HCT116 (cell line): ENCODE data around the gene GRID2. TPM values are rescaled to one million over a fixed set of nuclear protein-coding genes. Genes with fewer than 3 reads are reported as not detected.

Experiments used
- ATAC-seq: fragments of 200-7000 bp; cut with Tn5 transposase; 2 replicates; pipeline ENCODE4 v1.9.1; 2020; ENCODE audit warnings: mild to moderate bottlenecking, moderate library complexity
- BruUV-seq: library from RNA; stranded (reverse); fragments of 400-500 nt; replicated peaks from 2 replicates; lab custom pipeline; 2021; lab: Mats Ljungman, UMichigan
- CTCF ChIA-PET: fragments of 300-600 bp; sonication (Branson Sonifier 250); formaldehyde crosslinking; loops from one replicate; lab custom pipeline; 2021; ENCODE audit warnings: antibody characterized with exemption; lab: Charles Lee
- POLR2A ChIA-PET: fragments of 300-600, 350-600 bp; sonication (Branson Sonifier 250); formaldehyde crosslinking; loops from one replicate; lab custom pipeline; 2021; ENCODE audit warnings: antibody characterized with exemption; lab: Charles Lee
- RAD21 ChIA-PET, 2 experiments: fragments of 300-600 bp; sonication (Branson Sonifier 250); formaldehyde crosslinking; loops; one replicate each; lab custom pipeline; 2023; ENCODE audit warnings: low total read pairs in 2 of 2; ENCODE audit not compliant: uncharacterized antibody in 2 of 2, unreplicated experiment in 2 of 2, low non-redundant PET in 1 of 2; lab: Charles Lee
- DNase-seq: peaks from one replicate; pipeline ENCODE4 v3.0.0-alpha.2; 2010; ENCODE audit warnings: low read depth, low spot score
- H2AFZ ChIP-seq: fragments of 200-600 bp; shearing (Covaris generic), sonication (generic); 2 replicates; pipeline ENCODE4 v1.6.1; 2017; ENCODE audit warnings: low read depth, mixed run types, mixed read lengths, antibody characterized with exemption, low read length; ENCODE audit not compliant: poor library complexity, severe bottlenecking
- H3K27ac ChIP-seq: 2 replicates; pipeline ENCODE4 v1.5.1; 2012; ENCODE audit warnings: low read depth, low read length
- H3K27me3 ChIP-seq: fragments of 200-600 bp; sonication (generic); 2 replicates; pipeline ENCODE4 v1.6.1; 2016; ENCODE audit warnings: mixed run types, low read length, mixed read lengths; ENCODE audit not compliant: insufficient read depth
- H3K36me3 ChIP-seq, 2 experiments: fragments of 200-500 bp in 1 of 2; fragments of 200-600 bp in 1 of 2; sonication (Bioruptor generic) in 1 of 2; sonication (generic) in 1 of 2; 2 replicates each; pipeline versions ENCODE4 v1.5.1 to v1.6.1; 2014 to 2016; ENCODE audit warnings: low read length in 2 of 2, inconsistent platforms in 1 of 2, mixed read lengths in 1 of 2, mixed run types in 1 of 2; ENCODE audit not compliant: insufficient read depth in 2 of 2, control insufficient read depth in 1 of 2
- H3K4me1 ChIP-seq, 2 experiments: fragments of 200-600 bp in 1 of 2; sonication (generic) in 1 of 2; 2 replicates each; pipeline versions ENCODE4 v1.5.1 to v1.6.1; 2012 to 2017; ENCODE audit warnings: low read length in 2 of 2, inconsistent platforms in 1 of 2, mild to moderate bottlenecking in 1 of 2, mixed read lengths in 1 of 2, mixed run types in 1 of 2, moderate library complexity in 1 of 2; ENCODE audit not compliant: insufficient read depth in 2 of 2, control insufficient read depth in 1 of 2
- H3K4me2 ChIP-seq: fragments of 200-600 bp; sonication (generic); 2 replicates; pipeline ENCODE4 v1.6.1; 2017; ENCODE audit warnings: mixed run types, low read length, mixed read lengths
- H3K4me3 ChIP-seq, 2 experiments: fragments of 200-600 bp in 1 of 2; sonication (generic) in 1 of 2; replicated peaks in 1 of 2; 2 replicates each; pipeline ENCODE4 v1.5.1; 2011 to 2016; ENCODE audit warnings: low read length in 2 of 2, control low read depth in 1 of 2, low read depth in 1 of 2, mild to moderate bottlenecking in 1 of 2, mixed read lengths in 1 of 2, mixed run types in 1 of 2
- H3K79me2 ChIP-seq: fragments of 200-600 bp; sonication (generic); 2 replicates; pipeline ENCODE4 v1.6.1; 2017; ENCODE audit warnings: mild to moderate bottlenecking, mixed run types, low read length, moderate library complexity, mixed read lengths; ENCODE audit not compliant: insufficient read depth
- H3K9ac ChIP-seq: fragments of 200-600 bp; sonication (generic); 2 replicates; pipeline ENCODE4 v1.6.1; 2016; ENCODE audit warnings: low read length, mixed read lengths
- H3K9me2 ChIP-seq: fragments of 200-600 bp; sonication (generic), shearing (Covaris generic); 2 replicates; pipeline ENCODE4 v1.6.1; 2017; ENCODE audit warnings: mixed run types, mild to moderate bottlenecking, moderate library complexity; ENCODE audit not compliant: insufficient read depth
- H3K9me3 ChIP-seq, 2 experiments: fragments of 200-500 bp in 1 of 2; fragments of 200-600 bp in 1 of 2; sonication (Bioruptor generic) in 1 of 2; sonication (generic) in 1 of 2; 2 replicates each; pipeline ENCODE4 v1.6.1; 2014 to 2017; ENCODE audit warnings: low read length in 2 of 2, mixed read lengths in 2 of 2, inconsistent platforms in 1 of 2, low read depth in 1 of 2, mild to moderate bottlenecking in 1 of 2, mixed run types in 1 of 2, moderate library complexity in 1 of 2; ENCODE audit not compliant: control insufficient read depth in 1 of 2, insufficient read depth in 1 of 2
- H4K20me1 ChIP-seq: fragments of 200-600 bp; sonication (generic), shearing (Covaris generic); 2 replicates; pipeline ENCODE4 v1.6.1; 2017; ENCODE audit warnings: mixed run types, mild to moderate bottlenecking, moderate library complexity; ENCODE audit not compliant: insufficient read depth
- CBX3 ChIP-seq: IDR thresholded peaks from 2 replicates; pipeline ENCODE4 v1.6.1; 2012; ENCODE audit warnings: low read depth
- CEBPB ChIP-seq: IDR thresholded peaks from 2 replicates; pipeline ENCODE4 v1.6.1; 2012; ENCODE audit warnings: low read depth
- EGR1 ChIP-seq: IDR thresholded peaks from 2 replicates; pipeline ENCODE4 v1.6.1; 2012; ENCODE audit warnings: low read depth
- FOSL1 ChIP-seq: IDR thresholded peaks from 2 replicates; pipeline ENCODE4 v1.6.1; 2012; ENCODE audit warnings: low read depth
- JUND ChIP-seq: IDR thresholded peaks from 2 replicates; pipeline ENCODE4 v1.6.1; 2012
- POLR2A ChIP-seq: IDR thresholded peaks from 2 replicates; pipeline ENCODE4 v1.7.0; 2011; ENCODE audit warnings: borderline replicate concordance; ENCODE audit not compliant: insufficient read depth, insufficient read length; ENCODE audit errors: extremely low read depth
- RAD21 ChIP-seq: IDR thresholded peaks from 2 replicates; pipeline ENCODE4 v1.6.1; 2012; ENCODE audit warnings: low read depth, mild to moderate bottlenecking
- SIN3A ChIP-seq: IDR thresholded peaks from 2 replicates; pipeline ENCODE4 v1.6.1; 2012; ENCODE audit warnings: low read depth
- SRF ChIP-seq: IDR thresholded peaks from 2 replicates; pipeline ENCODE4 v1.6.1; 2012; ENCODE audit warnings: low read depth
- ZNF274 ChIP-seq: fragments of 200-500 bp; sonication (Bioruptor generic); IDR thresholded peaks from 2 replicates; pipeline ENCODE4 v1.6.1; 2014; ENCODE audit warnings: mild to moderate bottlenecking, low read depth, low read length, inconsistent platforms
- intact Hi-C: fragments of 100-400 bp; cut with micrococcal nuclease; formaldehyde crosslinking; loops from 2 replicates; pipeline ENCODE4 v1.10.0; 2022
- total RNA-seq: library from RNA; stranded (reverse); gene quantifications from one replicate; pipeline ENCODE4 v1.2.1, GENCODE V29; 2021; ENCODE audit not compliant: unreplicated experiment
- TF ChIP-seq, protein P1 (sequence below), 3 experiments: fragments of 200-600 bp in 1 of 3; sonication (generic) in 1 of 3; IDR thresholded peaks in 2 of 3; conservative IDR thresholded peaks in 1 of 3; 2 replicates each; pipeline ENCODE4 v1.5.1; 2012 to 2017; ENCODE audit warnings: low read depth in 2 of 3, low read length in 2 of 3, antibody characterized with exemption in 1 of 3, borderline replicate concordance in 1 of 3, control low read depth in 1 of 3, mild to moderate bottlenecking in 1 of 3, mixed read lengths in 1 of 3, mixed run types in 1 of 3, moderate library complexity in 1 of 3; ENCODE audit not compliant: insufficient read depth in 1 of 3
- TF ChIP-seq, protein P2 (sequence below): IDR thresholded peaks from 2 replicates; pipeline ENCODE4 v1.6.1; 2012
- TF ChIP-seq, protein P3 (sequence below): IDR thresholded peaks from 2 replicates; pipeline ENCODE4 v1.6.1; 2012
- TF ChIP-seq, protein P4 (sequence below): IDR thresholded peaks from 2 replicates; pipeline ENCODE4 v1.6.1; 2011; ENCODE audit warnings: mild to moderate bottlenecking, low read length, moderate library complexity; ENCODE audit not compliant: insufficient replicate concordance; ENCODE audit errors: extremely low read depth

GRID2 gene
- total RNA-seq, 1 experiment from 2014 or later: not detected

DNA sequence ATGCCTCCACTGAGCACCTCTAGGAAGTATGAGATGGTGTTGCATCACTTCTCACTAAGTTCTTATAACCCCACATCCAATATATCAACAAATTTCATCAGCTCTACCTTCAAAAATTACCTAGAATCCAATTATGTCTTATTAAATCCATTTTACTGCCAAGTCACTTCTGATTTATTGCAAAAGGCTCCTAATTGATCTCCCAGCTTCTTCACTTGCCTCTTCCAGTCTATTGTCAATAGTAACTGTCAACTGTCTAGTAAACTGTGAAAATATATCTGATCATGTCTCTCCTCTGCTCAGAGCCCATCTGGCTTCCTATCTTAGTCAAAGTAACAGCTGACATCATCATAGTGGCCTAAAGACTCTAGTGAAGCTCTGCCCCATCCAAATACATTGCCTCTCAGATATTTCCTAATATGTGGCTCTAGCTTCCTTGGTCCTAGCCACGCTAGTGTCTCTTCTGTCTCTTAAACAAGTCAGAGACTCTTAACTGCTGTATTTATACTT is 1110.3 kb downstream of the GRID2 start (continued):
- no peak for TF ChIP-seq CEBPB
- TF ChIP-seq JUND: no peak
- TF ChIP-seq POLR2A: no peak
- TF ChIP-seq, protein P1, sequence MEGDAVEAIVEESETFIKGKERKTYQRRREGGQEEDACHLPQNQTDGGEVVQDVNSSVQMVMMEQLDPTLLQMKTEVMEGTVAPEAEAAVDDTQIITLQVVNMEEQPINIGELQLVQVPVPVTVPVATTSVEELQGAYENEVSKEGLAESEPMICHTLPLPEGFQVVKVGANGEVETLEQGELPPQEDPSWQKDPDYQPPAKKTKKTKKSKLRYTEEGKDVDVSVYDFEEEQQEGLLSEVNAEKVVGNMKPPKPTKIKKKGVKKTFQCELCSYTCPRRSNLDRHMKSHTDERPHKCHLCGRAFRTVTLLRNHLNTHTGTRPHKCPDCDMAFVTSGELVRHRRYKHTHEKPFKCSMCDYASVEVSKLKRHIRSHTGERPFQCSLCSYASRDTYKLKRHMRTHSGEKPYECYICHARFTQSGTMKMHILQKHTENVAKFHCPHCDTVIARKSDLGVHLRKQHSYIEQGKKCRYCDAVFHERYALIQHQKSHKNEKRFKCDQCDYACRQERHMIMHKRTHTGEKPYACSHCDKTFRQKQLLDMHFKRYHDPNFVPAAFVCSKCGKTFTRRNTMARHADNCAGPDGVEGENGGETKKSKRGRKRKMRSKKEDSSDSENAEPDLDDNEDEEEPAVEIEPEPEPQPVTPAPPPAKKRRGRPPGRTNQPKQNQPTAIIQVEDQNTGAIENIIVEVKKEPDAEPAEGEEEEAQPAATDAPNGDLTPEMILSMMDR (IDR thresholded peaks at IDR 0.05 in 2 of 3, conservative IDR thresholded peaks at IDR 0.05 in 1 of 3; ENCODE audit: borderline replicate concordance in 1 of 3, insufficient read depth in 1 of 3, low read depth in 2 of 3, low read length in 2 of 3): no peak
- no peak for TF ChIP-seq SRF
- TF ChIP-seq, protein P2, sequence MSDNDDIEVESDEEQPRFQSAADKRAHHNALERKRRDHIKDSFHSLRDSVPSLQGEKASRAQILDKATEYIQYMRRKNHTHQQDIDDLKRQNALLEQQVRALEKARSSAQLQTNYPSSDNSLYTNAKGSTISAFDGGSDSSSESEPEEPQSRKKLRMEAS: no peak
- TF ChIP-seq EGR1: no peak
- TF ChIP-seq FOSL1: no peak
- no peak for TF ChIP-seq SIN3A
- TF ChIP-seq, protein P3, sequence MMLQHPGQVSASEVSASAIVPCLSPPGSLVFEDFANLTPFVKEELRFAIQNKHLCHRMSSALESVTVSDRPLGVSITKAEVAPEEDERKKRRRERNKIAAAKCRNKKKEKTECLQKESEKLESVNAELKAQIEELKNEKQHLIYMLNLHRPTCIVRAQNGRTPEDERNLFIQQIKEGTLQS: no peak

DNA sequence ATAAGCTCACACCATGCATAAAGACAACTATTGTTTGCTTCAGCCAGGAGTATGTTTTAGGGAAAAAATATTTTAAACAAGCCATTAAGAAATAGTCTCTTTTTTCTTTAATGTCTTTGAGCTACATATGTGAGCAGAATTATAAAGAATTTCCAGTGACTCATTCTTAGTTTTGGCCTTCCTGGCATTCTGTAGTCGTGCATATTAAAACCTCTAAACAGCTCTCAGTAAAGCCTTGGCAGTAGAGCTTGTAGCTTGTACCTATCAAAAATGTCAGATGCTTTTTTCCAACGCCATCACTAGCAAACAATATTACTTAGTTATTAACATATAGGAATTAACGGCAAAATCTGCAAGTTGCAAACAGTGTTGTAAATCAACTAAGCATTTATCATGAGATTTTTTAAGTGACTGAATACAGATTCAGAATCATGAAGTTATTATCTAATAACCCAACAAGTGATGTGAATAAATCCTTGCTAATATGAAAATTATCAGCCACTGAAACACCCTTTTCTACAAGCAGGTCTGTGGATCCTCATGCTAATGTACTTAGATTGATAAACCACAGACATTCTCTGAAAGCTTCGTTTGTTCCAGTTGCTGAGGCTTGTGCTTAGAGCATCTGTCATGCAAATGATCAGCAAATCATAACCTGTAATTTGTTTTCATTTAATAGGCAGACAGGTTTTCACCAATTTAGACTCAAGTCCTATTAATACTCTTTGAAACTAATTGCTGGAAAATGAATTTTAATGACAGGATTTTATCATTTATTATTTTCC is 1112.8 kb downstream of the GRID2 start:
- Histone ChIP-seq H3K27ac (no peak overlapping the region), H3K9ac (no peak overlapping the region), H2AFZ (no peak overlapping the region), H3K9me2 (no peaks in the 10 kb centered on the region), H3K4me3 (no peak overlapping the region), H3K4me1 (no peaks in the 10 kb centered on the region), H3K27me3 (no peaks in the 10 kb centered on the region), H3K9me3 (no peaks in the 10 kb centered on the region), H3K4me2 (no peak overlapping the region), H4K20me1 (no peaks in the 10 kb centered on the region), H3K36me3 (no peaks in the 10 kb centered on the region), H3K79me2 (no peaks in the 10 kb centered on the region)
- RAD21 ChIA-PET: no interaction called here
- ATAC-seq (no peak), DNase-seq (no peak)
- no TSS peak for BruUV-seq
- CTCF ChIA-PET: no interaction called here
- POLR2A ChIA-PET: no interaction called here
- intact Hi-C loops: no loop called here
- TF ChIP-seq EGR1 (no peak), CBX3 (no peak), JUND (no peak), RAD21 (no peak), ZNF274 (no peak)
- TF ChIP-seq, protein P1 (IDR thresholded peaks at IDR 0.05 in 2 of 3, conservative IDR thresholded peaks at IDR 0.05 in 1 of 3; ENCODE audit: borderline replicate concordance in 1 of 3, insufficient read depth in 1 of 3, low read depth in 2 of 3, low read length in 2 of 3): no peak
- TF ChIP-seq, protein P4, sequence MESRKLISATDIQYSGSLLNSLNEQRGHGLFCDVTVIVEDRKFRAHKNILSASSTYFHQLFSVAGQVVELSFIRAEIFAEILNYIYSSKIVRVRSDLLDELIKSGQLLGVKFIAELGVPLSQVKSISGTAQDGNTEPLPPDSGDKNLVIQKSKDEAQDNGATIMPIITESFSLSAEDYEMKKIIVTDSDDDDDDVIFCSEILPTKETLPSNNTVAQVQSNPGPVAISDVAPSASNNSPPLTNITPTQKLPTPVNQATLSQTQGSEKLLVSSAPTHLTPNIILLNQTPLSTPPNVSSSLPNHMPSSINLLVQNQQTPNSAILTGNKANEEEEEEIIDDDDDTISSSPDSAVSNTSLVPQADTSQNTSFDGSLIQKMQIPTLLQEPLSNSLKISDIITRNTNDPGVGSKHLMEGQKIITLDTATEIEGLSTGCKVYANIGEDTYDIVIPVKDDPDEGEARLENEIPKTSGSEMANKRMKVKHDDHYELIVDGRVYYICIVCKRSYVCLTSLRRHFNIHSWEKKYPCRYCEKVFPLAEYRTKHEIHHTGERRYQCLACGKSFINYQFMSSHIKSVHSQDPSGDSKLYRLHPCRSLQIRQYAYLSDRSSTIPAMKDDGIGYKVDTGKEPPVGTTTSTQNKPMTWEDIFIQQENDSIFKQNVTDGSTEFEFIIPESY: no peak
